SK-MEL-5 (cell line): ENCODE results near the gene EGFLAM. TPM values are rescaled to one million over a fixed set of nuclear protein-coding genes. Genes with fewer than 3 reads are reported as not detected.
A peak's percentile ranks its signal among the peaks of the same experiment; 100 is the strongest.

ENCODE experiments used
- DNase-seq: peaks from one replicate; pipeline ENCODE4 v3.0.0-alpha.2; 2016; ENCODE audit warnings: low read depth, low spot score
- in situ Hi-C: cut with HindIII; loops from 2 replicates; pipeline ENCODE4 v1.10.0; 2016; ENCODE audit warnings: low sequenced_read_pairs, high pct_unique_total_duplicates, low pct_unique_long_range_greater_than_20kb
- total RNA-seq: library from RNA; depleted of rRNA; stranded (reverse); fragments of >200 nt; shearing (Covaris generic); gene quantifications from 2 replicates; pipeline ENCODE4 v1.2.3, GENCODE V29; 2014

Gene EGFLAM
- total RNA-seq, 1 experiment from 2014 or later: not detected

DNA sequence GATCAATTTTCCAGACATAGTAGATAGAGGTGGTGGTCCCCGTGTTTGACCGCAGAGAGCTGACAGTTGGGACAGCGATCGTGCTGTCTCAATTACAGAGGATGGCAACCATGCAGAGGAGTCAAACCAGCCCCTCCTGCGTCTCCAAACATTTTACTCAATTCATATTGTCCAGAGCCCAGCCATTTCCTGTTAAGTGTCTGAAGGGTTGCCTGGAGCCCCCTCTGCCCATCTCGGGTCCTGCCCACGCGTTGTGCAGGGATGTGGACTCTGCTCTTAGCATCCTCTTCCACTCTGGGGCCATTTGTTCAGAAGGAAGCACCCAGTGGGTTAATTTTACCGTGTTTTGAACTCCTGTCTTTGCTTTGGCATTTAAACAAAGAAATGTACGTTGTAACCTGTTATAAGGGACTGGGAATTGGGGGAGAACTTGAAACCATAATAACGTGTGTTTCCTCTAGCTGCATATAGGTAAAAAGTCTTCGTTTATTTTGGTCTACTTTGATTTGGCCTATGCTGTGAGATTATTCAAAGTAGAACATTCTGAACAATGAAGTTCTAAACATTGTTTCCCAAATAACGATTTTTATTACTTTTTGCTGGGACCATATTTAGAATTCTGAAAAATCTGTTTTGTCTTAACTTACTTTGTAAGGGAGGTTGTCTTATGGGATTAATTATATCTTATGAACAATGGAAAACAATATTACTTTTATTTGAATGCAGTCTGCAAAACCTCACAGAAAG is 876 bp downstream of the EGFLAM start:
- no peak for DNase-seq

DNA sequence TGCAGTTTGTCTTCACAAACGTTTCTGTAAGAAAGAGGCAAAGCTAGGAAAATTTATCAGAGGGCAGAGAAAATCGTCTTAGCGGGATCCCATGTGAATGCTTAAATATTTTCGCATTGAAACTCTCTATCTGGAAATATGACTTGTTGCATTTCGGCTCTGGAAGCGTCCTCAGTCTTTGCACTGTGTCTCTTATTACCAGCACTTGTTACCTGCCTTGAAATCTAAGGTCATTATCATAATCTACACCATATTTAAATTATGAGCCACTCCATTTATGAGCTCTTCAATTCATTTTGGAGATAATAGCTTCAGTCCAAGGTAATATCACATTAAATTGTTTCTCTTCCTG is 1.4 kb downstream of the EGFLAM start:
- no peak for DNase-seq
- in situ Hi-C loops: no loop called here

More for the DNA sequence above, 876 bp downstream of the EGFLAM start:
- in situ Hi-C loops: no loop called here

DNA sequence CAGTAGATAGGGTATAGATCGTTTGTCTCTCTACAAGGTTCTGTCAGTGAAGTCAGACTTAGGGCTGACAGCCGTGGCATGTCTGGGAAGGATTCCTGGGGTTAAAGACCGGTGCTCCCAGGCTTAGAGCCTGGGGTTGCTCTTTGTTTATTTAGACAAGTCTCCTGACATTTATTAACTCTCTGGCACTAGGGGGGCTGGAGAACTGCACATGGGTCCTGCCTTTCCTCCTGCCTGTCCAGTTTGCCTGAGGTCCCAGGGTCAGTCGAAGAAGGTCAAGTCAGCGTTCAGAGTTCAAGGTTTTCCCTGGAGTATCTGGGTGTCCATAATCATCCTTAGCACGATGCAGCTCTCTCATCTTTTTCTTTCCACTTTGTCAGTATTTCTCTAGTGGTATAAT is 5.6 kb downstream of the EGFLAM start:
- in situ Hi-C loops: no loop called here
- no peak for DNase-seq

DNA sequence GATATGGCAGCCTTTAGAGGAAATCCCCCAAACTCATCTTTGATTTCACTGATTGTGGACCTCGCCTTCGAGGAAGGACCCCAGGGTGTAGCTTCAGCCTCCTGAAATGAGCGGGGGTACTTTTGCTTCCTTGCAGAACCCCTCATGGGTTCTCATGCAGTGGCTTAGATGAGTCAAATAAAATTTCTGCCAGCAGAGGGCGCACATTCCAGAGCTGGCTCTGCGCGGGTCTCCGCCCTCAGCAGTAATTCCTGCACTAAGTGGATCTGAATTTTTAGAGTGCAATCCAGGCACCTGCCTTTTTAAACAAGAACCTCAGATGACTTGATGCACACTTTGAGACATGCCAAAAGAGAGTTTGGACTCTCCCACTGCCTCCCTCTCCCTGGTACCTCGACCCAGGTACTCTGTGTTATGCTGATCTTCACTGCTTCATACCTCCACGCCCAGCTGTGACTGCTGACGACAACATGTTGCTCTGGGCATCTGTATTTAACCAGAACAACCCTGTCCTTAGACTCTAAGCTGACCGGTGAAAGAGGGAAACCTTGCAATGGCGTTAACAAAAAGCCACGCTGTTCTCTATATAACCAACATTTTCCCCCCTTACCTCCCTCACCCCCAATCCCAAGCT is 7.3 kb downstream of the EGFLAM start:
- in situ Hi-C loops: no loop called here
- peak; percentile 77 for DNase-seq

GRCh38 chr5:38267372-38267771 is 9.0 kb downstream of the EGFLAM start:
- DNase-seq: no peak
- in situ Hi-C loops: no loop called here

DNA sequence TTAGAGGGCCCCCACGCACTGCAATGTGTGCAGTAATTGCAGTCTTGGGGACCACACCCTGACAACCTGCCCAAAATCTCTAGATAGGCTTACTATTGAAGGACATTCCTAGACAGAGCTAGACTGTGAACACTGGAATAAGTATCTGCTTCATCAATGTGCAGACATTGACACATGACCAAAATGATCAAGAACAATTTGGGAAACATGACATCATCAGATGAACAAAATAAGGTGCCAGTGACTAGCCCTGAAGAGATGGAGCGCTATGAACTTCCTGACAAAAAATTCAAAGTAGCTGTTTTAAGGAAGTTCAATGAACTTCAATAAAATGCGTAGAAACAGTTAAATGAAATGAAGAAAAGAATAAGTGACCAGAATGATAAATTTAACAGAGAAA is 15.3 kb downstream of the EGFLAM start:
- in situ Hi-C loops: no loop called here
- no peak for DNase-seq

DNA sequence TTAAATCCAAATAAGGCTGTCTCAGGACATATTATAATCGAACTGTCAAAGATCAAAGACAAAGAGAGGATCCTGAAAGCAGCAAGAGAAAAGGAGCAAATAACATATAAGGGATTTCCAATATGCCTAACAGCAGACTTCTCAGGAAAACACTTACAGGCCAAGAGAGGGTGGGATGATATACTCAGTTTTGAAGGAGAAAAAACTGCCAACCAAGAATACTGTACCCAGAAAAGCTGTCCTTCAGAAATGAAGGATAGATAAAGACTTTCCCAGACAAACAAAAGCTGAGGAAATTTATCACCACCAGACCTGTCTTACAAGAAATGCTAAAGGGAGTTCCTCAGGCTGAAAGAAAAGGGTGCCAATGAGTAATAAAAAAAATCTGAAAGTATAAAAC is 16.0 kb downstream of the EGFLAM start:
- no peak for DNase-seq
- in situ Hi-C loops: no loop called here

- in situ Hi-C loops: no loop called here
- no peak for DNase-seq
These were observed 26.0 kb downstream of the EGFLAM start for GRCh38 chr5:38284384-38284783.

- peak; percentile 45 for DNase-seq
- in situ Hi-C loops: no loop called here
These were observed 26.9 kb downstream of the EGFLAM start for GRCh38 chr5:38285226-38285625.

DNA sequence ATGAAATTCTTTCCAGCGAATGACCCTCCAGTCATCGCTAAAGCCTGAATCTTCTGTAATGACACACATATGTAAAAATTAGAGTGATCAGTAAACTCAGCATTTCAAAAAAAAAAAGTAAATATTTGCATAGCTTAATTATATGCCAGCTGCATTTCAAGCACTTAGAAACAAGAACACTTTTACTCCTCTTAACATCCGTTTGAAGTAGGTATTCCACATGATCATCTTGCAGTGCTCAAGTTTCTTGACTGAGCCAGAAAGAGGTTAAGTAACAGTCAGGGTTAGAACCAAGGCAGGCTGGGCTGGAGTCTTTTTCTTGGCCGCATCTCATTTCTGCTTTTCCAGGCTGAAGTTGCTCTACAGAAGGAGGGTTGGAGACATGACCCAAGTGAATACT is 27.6 kb downstream of the EGFLAM start:
- in situ Hi-C loops: no loop called here

DNA sequence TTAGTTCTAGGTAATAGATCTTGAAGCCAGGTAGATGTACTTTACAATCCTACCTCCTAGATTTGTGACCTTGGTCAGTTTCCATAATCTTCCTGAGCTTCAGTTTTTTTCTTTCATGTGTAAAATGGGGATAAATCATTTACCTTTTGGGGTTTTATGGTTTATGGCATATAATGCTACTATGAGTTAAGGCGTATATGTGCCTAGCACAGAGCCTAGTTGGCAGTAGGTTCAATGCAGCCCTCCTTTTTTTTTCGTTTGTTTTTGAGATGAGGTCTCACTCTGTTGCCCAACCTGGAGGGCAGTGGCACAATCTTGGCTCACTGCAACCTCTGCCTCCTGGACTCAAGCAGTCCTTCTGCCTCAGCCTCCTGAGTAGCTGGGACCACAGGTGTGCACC is 28.8 kb downstream of the EGFLAM start:
- in situ Hi-C loops: no loop called here

More for the DNA sequence above, 27.6 kb downstream of the EGFLAM start:
- DNase-seq: no peak

DNA sequence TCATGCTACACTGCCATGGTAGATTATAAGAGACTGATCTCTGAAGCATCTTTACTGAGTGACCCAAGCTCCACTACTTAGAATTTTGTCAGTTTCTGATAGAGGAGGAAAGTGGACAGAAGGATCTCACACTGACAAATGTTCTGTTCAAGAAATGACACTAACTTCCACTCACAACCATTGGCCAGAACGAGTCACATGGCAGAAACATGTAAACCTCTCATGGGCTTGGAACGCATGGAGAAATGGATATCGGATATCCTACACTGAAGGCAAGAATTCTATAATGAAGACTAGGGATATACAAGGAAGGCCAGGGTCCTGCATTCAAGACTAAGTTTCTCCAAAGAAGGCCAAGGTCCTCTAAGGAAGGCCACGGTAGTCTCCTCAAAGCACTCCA is 31.1 kb downstream of the EGFLAM start:
- in situ Hi-C loops: no loop called here
- DNase-seq: no peak

More for the DNA sequence above, 28.8 kb downstream of the EGFLAM start:
- DNase-seq: no peak

- DNase-seq: no peak
These were observed 31.8 kb downstream of the EGFLAM start for GRCh38 chr5:38290028-38290653.

DNA sequence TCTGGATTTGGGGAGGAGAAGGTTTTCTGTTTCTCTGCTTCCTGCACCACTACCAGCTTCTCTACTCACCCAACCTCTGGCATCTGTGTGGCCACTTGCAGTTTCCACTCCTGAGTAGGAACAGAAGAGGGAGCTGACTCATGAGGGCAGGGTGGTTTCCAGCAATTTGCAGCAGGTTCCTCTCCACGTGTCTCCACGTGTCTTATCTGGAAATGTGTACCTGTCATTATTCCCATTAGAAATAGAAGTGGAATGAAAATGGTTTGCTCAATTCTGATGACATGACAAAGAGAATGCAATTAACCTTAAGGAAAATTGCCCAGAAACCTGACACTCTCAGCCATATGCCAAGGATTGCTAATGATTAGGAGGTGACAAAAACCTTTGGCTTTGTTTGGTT is 33.0 kb downstream of the EGFLAM start:
- in situ Hi-C loops: no loop called here
- no peak for DNase-seq

More at GRCh38 chr5:38290028-38290653, 31.8 kb downstream of the EGFLAM start:
- in situ Hi-C loops: no loop called here

DNA sequence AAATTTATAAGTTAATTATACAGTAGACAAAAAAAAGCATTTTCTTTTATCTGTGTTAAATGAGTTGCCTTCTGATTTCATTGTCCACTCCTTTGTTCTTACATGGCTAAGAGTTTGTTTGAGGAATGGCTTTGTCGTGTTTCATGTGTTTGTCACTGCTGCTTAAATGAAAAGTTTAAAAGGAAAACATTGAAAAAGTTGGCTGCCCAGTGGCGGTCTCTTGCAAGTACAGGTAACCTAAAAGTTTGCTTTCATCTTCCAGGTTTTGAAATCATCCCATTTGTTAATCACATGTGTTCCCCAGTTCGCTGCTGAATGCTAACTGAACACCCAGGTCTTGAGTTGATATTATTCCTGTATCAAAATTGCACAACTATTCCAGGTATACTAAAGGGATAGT is 33.9 kb downstream of the EGFLAM start:
- in situ Hi-C loops: no loop called here
- no peak for DNase-seq

- in situ Hi-C loops: no loop called here
- DNase-seq: no peak
These were observed 37.4 kb downstream of the EGFLAM start for GRCh38 chr5:38295751-38296150.

- in situ Hi-C loops: no loop called here
These were observed 39.7 kb downstream of the EGFLAM start for GRCh38 chr5:38297830-38298608.

DNA sequence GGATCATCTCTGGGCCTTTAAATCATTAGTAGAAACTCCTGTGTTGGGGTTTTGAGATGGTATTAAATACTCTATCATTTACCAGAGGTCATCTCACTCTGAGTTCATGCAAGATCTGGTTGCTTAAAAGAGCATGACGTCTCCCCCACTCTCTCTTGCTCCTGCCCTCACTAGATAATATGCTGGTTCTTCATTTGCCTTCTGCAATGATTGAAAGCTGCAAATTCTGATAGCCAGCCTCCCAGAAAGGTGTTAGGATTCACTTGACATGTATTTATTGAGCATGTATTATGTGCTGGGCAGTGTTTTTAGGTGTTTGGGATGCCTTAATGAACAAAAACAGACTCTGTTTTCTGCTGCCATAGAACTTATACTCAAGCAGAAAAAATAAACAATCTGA is 41.2 kb downstream of the EGFLAM start:
- in situ Hi-C loops: no loop called here
- no peak for DNase-seq

More at GRCh38 chr5:38297830-38298608, 39.7 kb downstream of the EGFLAM start:
- no peak for DNase-seq
